Measurements from ENCODE around the gene DLGAP3. TPM values are rescaled to one million over a fixed set of nuclear protein-coding genes. Genes with fewer than 3 reads are reported as not detected.

The DLGAP3 gene
- total and polyA plus RNA-seq, 2 donors (not counting 3 experiments of a cell fraction or from before 2014, with no cell fraction given), result 0.04 to 0.20 TPM

DNA sequence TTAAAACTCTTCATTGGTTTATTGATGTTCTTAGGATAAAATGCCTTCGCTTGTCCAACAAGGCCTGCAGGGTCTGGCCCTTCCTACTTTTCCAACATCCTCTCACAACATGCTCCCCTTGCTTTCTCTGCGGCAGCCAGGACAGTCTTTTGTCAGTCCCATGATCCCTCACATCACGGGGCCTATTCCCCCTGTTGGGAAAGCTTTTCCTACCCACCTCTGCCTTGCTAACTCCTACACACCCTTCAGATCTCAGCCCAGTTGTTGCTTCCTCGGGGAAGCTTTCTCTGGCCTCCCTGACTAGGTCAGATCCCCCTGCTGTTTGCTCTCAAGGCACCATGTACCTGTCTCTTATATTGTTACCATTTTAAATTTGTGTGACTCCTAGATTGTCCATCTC lies 19.0 kb downstream of the DLGAP3 start:
- no peaks in the 10 kb centered on the region for H3K4me1 ChIP-seq (ENCODE audit: control insufficient read depth, extremely low read depth, insufficient read depth, low read length)
- no peaks in the 10 kb centered on the region for H3K36me3 ChIP-seq (ENCODE audit: control insufficient read depth in 2 of 2, extremely low read depth in 1 of 2, insufficient read depth in 2 of 2, low read length in 2 of 2)
- BruUV-seq (replicated peaks), result no TSS peak
- ChIA-PET CTCF (no interaction called here), POLR2A (no interaction called here)
- no peaks in the 10 kb centered on the region for H3K27me3 ChIP-seq (ENCODE audit: control insufficient read depth in 2 of 2, insufficient read depth in 2 of 2, low read length in 2 of 2)
- H3K4me3 ChIP-seq (replicated peaks in 1 of 3; ENCODE audit: insufficient read depth in 1 of 3, low read depth in 1 of 3, low read length in 3 of 3), result no peak overlapping the region
- no peak overlapping the region for H3K9ac ChIP-seq (replicated peaks; ENCODE audit: extremely low read depth, insufficient read depth, low read length)
- dilution Hi-C loops (cut with MboI; ENCODE audit: extremely low pct_ligation_motif_present, low sequenced_read_pairs) (no loop called here), intact Hi-C loops (cut with micrococcal nuclease) (no loop called here)
- no peaks in the 10 kb centered on the region for H3K9me1 ChIP-seq (replicated peaks; ENCODE audit: control insufficient read depth, extremely low read depth, insufficient read depth, low read length)
- TF ChIP-seq POLR2A (IDR thresholded peaks at IDR 0.05; ENCODE audit: low read depth, low read length) (no peak), EZH2 (IDR thresholded peaks at IDR 0.05; ENCODE audit: borderline replicate concordance, low read depth, low read length, severe bottlenecking) (no peak), JUN (IDR thresholded peaks at IDR 0.05; ENCODE audit: borderline replicate concordance, insufficient read depth, insufficient read length, low read depth) (no peak), GATA2 (IDR thresholded peaks at IDR 0.05; ENCODE audit: insufficient read depth, insufficient read length, low read depth, low read length) (no peak), POLR2AphosphoS5 (IDR thresholded peaks at IDR 0.05; ENCODE audit: insufficient read depth, low read depth, low read length) (no peak), FOS (IDR thresholded peaks at IDR 0.05; ENCODE audit: borderline replicate concordance, insufficient read depth, low read length) (no peak), MYC (IDR thresholded peaks at IDR 0.05; ENCODE audit: low read depth, low read length) (no peak)
- TF ChIP-seq, protein P1, sequence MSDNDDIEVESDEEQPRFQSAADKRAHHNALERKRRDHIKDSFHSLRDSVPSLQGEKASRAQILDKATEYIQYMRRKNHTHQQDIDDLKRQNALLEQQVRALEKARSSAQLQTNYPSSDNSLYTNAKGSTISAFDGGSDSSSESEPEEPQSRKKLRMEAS (IDR thresholded peaks at IDR 0.05; ENCODE audit: insufficient read depth, insufficient read length), result no peak
- TF ChIP-seq, protein P2, sequence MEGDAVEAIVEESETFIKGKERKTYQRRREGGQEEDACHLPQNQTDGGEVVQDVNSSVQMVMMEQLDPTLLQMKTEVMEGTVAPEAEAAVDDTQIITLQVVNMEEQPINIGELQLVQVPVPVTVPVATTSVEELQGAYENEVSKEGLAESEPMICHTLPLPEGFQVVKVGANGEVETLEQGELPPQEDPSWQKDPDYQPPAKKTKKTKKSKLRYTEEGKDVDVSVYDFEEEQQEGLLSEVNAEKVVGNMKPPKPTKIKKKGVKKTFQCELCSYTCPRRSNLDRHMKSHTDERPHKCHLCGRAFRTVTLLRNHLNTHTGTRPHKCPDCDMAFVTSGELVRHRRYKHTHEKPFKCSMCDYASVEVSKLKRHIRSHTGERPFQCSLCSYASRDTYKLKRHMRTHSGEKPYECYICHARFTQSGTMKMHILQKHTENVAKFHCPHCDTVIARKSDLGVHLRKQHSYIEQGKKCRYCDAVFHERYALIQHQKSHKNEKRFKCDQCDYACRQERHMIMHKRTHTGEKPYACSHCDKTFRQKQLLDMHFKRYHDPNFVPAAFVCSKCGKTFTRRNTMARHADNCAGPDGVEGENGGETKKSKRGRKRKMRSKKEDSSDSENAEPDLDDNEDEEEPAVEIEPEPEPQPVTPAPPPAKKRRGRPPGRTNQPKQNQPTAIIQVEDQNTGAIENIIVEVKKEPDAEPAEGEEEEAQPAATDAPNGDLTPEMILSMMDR (IDR thresholded peaks at IDR 0.05; ENCODE audit: extremely low read depth in 1 of 2, insufficient read depth in 1 of 2, low read depth in 1 of 2, low read length in 2 of 2), result no peak
- H3K79me2 ChIP-seq (ENCODE audit: control insufficient read depth, insufficient read depth, low read length), result no peaks in the 10 kb centered on the region
- DNase-seq (ENCODE audit: low read depth, low spot score) (no peak), FAIRE-seq (no peak)
- H3K27ac ChIP-seq (ENCODE audit: insufficient read depth, low read depth, low read length), result no peak overlapping the region
- no peak overlapping the region for H2AFZ ChIP-seq (ENCODE audit: low read depth, low read length)
- no peak overlapping the region for H3K4me2 ChIP-seq (ENCODE audit: insufficient read depth, low read length)
- H4K20me1 ChIP-seq (replicated peaks; ENCODE audit: control insufficient read depth, extremely low read depth, insufficient read depth, low read length), result no peaks in the 10 kb centered on the region
- no peaks in the 10 kb centered on the region for H3K9me3 ChIP-seq (replicated peaks; ENCODE audit: control insufficient read depth, insufficient read depth, low read length)
